ENCODE measurements around the gene CASZ1.

DNA sequence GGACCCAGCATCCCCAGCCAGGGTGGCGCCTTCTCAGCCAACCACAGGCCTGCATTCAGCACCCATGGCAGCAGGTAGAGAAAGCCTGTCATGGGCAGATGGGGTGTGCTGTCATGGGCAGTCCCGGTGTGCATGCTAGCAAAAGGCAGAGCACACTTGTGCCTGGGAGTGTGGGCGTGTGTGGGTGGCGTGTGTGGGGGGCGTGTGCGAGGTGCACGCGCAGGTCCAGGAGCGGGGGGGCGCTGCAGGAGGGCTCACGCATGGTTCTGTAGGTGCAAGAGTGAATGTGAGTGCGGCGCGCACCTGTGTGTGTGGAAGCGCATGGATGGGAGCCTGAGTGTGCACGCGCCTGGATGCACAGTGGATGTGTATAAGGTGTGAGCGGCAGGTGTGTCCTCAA lies 137.2 kb downstream of the CASZ1 start:
- TF ChIP-seq, protein P1, sequence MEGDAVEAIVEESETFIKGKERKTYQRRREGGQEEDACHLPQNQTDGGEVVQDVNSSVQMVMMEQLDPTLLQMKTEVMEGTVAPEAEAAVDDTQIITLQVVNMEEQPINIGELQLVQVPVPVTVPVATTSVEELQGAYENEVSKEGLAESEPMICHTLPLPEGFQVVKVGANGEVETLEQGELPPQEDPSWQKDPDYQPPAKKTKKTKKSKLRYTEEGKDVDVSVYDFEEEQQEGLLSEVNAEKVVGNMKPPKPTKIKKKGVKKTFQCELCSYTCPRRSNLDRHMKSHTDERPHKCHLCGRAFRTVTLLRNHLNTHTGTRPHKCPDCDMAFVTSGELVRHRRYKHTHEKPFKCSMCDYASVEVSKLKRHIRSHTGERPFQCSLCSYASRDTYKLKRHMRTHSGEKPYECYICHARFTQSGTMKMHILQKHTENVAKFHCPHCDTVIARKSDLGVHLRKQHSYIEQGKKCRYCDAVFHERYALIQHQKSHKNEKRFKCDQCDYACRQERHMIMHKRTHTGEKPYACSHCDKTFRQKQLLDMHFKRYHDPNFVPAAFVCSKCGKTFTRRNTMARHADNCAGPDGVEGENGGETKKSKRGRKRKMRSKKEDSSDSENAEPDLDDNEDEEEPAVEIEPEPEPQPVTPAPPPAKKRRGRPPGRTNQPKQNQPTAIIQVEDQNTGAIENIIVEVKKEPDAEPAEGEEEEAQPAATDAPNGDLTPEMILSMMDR (IDR thresholded peaks at IDR 0.05) = no peak
- TF ChIP-seq ZFX (IDR thresholded peaks at IDR 0.05; ENCODE audit: borderline replicate concordance) = no peak
